ENCODE results near the gene FSTL1.

The FSTL1 gene

DNA sequence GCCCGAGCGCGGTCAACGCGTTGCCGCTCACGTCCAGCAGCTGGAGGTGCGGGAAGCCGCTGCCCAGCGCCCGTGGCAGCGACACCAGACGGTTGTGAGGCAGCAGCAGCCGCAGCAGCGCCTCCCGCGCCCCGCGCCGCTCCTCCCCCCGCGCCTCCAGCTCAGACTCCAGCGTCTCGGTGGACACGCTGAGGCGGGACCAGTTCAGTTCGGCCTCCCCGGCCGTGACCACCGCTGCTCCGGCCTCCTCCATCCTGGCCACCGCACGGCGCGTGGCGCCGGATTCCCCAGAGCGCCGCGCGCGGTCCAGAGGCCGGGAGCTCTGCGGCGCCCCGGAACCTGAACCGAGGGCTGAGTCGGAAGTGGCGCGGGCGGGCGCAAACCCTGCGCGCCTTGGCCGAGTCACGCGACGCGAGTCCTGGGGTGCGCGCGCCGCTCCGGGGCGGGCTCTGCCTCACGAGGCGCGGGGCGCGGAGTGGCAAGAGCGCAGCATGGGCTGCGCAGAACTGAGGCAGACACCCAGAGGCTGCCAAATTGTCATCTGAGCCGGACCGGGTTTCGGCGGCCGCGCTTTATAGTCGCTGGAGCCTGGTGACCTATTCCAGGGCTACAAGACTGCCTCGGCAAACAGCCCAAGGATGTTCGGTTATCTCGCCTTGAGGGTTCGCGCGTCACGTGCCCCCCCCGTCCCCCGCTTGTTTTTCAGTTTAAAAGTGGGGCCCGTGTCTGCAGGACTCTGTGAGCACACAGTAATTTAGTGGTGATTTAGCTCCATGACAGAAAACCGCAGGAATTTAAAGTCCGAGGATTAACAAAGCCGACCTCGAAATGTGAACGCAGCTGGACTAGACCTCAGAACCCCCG, 101.6 kb downstream of the FSTL1 start, which contains the start of gene LRRC58:
Gene LRRC58 (minus strand): TSS at position 364 of the 864 bp plus-strand sequence. CDS start 111 bp downstream, at position 253.
- peak; percentile 93 for DNase-seq

DNA sequence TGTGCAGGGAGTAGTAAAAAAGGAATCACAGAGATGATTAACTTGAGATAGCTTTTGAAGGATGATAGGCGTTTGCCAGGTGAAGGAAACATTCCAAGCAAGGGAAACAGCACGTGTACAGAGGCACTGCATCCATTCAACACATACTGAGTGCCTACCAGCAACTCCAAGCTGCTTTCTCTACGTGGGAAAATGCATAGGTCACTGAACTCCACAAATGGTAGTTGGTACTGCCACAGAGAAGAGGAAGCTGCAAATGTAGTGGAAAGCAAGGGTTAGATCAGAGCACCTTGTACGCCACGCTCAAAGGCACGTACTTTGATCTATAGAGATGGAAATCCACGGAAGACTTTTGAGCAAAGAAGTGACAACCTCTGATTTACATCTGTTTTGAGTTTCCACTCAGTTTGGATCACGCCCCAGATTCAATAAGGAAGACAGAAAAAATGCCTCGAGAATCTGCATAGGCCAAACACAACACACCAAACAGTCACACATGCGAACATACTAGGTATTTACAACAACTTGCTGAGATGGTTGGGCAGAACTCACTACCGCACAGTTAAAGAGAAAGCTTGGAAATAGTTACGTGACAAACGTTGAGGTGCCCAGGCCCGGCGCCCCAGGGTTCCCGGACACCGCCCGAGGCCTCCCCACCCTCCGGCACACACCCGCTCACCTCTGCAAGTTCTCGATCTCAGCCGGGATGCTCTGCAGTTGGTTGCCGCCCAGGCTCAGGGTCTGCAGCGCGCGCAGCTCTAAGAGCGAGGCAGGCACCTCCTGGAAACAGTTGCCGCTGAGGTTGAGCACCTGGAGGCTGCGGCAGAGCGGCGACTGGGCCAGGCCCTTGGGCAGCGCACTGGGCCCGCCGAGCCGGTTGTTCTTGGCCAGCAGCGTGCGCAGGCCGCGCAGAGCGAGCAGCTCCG, 102.5 kb downstream of the FSTL1 start:
- peak; percentile 69 for DNase-seq

DNA sequence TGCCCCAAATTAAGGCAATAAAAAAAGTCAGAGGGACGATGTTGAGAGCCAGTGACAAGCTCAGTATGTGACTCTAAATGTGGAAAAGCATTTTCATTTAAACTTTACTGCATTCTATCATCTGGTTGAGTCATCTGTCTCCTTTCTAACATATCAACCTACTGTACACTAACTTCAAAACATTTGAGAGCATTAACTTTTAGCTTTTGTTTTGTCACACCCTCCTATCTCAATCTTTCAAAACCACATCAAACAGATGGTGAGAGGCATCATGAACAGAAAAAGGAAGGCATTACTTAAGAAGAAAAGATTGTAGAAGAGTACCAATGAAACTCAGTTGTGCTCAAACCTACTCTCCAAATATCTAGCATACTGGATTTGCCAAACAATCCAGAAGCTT, 106.4 kb downstream of the FSTL1 start:
- peak; percentile 71 for DNase-seq
